Thoracic aorta endothelial cell (primary cell): ENCODE measurements around the gene ATF4. TPM values are rescaled to one million over a fixed set of nuclear protein-coding genes. Genes with fewer than 3 reads are reported as not detected.

Experiments used
- total RNA-seq: library from RNA; depleted of rRNA; stranded (reverse); fragments of >200 nt; gene quantifications from 2 replicates; pipeline ENCODE4 v1.2.3, GENCODE V29; 2012

ATF4 gene, protein sequence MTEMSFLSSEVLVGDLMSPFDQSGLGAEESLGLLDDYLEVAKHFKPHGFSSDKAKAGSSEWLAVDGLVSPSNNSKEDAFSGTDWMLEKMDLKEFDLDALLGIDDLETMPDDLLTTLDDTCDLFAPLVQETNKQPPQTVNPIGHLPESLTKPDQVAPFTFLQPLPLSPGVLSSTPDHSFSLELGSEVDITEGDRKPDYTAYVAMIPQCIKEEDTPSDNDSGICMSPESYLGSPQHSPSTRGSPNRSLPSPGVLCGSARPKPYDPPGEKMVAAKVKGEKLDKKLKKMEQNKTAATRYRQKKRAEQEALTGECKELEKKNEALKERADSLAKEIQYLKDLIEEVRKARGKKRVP
- 228 and 263 TPM in 2 replicates for total RNA-seq

DNA sequence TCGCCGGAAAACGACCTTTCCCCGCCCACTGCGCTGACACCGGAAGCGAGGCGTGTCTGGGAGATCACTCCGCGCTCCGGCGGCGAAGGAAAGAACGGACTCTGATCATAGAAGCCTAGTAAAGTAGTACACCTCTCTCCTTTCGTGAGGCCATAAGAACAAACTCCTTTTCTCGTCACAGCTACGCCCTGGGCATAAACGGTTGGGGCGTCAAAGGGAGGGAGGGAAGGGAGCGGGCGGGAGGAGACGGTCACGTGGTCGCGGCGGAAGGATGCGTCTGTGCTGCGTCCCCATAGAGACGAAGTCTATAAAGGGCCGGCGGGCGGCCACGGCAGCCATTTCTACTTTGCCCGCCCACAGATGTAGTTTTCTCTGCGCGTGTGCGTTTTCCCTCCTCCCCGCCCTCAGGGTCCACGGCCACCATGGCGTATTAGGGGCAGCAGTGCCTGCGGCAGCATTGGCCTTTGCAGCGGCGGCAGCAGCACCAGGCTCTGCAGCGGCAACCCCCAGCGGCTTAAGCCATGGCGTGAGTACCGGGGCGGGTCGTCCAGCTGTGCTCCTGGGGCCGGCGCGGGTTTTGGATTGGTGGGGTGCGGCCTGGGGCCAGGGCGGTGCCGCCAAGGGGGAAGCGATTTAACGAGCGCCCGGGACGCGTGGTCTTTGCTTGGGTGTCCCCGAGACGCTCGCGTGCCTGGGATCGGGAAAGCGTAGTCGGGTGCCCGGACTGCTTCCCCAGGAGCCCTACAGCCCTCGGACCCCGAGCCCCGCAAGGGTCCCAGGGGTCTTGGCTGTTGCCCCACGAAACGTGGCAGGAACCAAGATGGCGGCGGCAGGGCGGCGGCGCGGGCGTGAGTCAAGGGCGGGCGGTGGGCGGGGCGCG, at the start of gene ATF4:
Gene ATF4 (plus strand): TSS at position 337 of the 880 bp plus-strand sequence. CDS start 884 bp downstream, outside the sequence.

DNA sequence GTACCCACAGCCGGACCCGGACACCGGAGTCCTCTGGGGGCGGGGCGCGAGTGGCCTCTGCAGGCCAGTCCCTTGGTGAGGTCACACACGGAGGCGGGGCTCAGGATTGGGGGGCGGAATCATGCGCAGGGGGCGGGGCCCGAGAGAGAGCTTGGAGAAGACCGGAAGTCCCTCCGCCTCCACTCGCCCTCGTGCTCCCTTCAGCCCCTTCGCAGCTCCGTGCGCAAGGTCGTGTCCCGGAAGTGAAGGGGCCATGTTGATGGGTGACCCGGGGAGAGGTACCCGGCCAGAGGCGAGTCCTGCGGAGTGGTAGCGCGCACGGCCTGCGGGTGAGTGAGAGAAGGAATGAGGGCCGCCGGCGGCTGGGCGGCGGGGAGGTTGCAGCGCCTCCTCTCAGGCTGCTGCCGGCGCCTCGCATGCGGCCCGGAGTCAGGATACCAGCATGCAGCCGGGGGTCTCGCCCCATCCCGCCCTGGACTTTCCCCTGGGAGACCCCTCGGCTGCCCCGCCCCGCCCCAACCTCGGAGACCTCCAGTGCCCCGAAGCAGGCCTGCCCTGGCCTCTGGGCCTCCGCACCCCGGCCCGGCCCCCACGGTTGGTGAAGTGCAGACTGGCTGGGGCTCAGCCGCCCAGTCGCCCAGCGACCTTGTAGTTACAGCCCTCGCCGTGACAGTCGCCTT, 18.1 kb upstream of the ATF4 start, which contains the start of gene MIEF1:
Gene MIEF1 (plus strand): TSS at position 182 of the 680 bp plus-strand sequence. CDS start 9,005 bp downstream, outside the sequence.

DNA sequence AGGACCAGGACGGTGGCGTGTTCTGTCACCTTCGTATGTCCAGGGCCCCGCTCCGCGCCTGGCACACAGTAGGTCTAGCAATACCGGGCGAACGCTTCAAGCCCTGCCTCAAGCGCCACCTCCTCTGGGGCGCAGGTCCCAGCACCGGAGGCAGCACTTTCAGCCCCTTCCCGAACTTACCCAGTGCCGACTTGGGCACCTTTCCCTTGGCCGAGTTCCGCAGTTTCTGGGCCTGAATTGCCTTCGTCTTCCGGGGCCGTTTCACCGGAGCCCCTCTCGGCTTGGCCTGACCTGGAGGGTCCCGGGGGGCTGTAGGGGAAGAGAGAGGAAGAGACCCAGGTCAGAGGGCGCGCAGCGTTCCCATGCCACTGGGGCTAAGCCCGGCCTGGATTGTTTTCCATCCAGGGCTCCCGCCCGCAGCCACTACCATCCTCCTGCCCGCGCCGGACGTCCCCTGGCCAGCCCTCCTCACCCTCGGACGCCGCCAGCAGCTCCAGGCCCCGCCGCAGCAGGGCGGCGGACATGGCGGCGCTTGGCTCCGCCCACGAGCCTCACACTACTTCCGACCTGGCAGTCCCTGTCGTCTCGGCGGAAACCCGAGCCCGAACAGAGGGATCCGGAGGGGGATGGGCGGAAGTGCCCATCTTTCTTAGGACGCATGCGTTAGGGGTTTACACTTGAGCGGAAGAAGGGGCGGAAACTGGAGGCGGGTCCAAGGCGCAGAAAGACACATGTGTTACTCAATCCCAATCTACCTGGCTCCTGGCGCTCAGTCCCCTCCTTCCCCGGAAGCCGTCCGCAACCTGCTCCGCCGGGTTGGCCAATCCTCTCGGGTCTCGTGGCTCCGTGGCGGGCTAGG, 12.1 kb downstream of the ATF4 start, which contains the start of gene RPS19BP1:
Gene RPS19BP1 (minus strand): TSS at position 534 of the 859 bp plus-strand sequence. CDS start 10 bp downstream, at position 524.

DNA sequence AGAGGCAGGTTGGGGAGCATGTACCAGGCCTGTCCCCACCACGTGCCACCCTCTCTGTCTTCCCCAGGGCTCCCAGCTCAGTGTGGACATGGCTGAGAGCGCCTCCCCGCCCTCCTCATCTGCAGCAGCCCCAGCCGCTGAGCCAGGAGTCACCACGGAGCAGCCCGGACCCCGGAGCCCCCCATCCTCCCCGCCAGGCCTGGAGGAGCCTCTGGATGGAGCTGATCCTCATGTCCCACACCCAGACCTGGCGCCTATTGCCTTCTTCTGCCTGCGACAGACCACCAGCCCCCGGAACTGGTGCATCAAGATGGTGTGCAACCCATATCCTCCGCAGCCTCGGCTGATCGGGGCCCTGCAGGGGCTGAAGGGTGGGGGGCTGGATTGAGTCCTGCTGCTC, 50.3 kb downstream of the ATF4 start, which contains the start of gene CACNA1I:
Gene CACNA1I (plus strand): TSS at position 89 of the 400 bp plus-strand sequence. CDS start 0 bp downstream, at position 89.

Other genes starting within 250 kb of the ATF4 start
- gene RPL3, start 200.9 kb upstream of the ATF4 start, total RNA-seq, result 2,415 and 2,760 TPM in 2 replicates
- gene SYNGR1, start 170.6 kb upstream of the ATF4 start, total RNA-seq, result 1.7 and 2.8 TPM in 2 replicates
- 11.6 and 14.8 TPM in 2 replicates for gene TAB1, start 120.8 kb upstream of the ATF4 start, total RNA-seq
- not detected in 2 replicates for gene MGAT3, start 63.5 kb upstream of the ATF4 start, total RNA-seq
- gene MIEF1, start 18.3 kb upstream of the ATF4 start, total RNA-seq, result 34.3 and 42.6 TPM in 2 replicates
- 43.4 and 68.9 TPM in 2 replicates for gene RPS19BP1, start 12.2 kb downstream of the ATF4 start, total RNA-seq
- not detected in 2 replicates for gene CACNA1I, start 50.2 kb downstream of the ATF4 start, total RNA-seq